CD4-positive, alpha-beta T cell treated with Interleukin-21 for 1 hour (primary cell): ENCODE data around the gene AAK1.
A peak's percentile ranks its signal among the peaks of the same experiment; 100 is the strongest.
"Not testable (repeated sequence)": the region's sequence is repeated elsewhere in the genome, so short reads cannot be mapped to it uniquely, and the experiment has no call there.

Experiments
- DNase-seq: peaks from one replicate; pipeline ENCODE4 v3.0.0-alpha.2; 2020

The AAK1 gene

DNA sequence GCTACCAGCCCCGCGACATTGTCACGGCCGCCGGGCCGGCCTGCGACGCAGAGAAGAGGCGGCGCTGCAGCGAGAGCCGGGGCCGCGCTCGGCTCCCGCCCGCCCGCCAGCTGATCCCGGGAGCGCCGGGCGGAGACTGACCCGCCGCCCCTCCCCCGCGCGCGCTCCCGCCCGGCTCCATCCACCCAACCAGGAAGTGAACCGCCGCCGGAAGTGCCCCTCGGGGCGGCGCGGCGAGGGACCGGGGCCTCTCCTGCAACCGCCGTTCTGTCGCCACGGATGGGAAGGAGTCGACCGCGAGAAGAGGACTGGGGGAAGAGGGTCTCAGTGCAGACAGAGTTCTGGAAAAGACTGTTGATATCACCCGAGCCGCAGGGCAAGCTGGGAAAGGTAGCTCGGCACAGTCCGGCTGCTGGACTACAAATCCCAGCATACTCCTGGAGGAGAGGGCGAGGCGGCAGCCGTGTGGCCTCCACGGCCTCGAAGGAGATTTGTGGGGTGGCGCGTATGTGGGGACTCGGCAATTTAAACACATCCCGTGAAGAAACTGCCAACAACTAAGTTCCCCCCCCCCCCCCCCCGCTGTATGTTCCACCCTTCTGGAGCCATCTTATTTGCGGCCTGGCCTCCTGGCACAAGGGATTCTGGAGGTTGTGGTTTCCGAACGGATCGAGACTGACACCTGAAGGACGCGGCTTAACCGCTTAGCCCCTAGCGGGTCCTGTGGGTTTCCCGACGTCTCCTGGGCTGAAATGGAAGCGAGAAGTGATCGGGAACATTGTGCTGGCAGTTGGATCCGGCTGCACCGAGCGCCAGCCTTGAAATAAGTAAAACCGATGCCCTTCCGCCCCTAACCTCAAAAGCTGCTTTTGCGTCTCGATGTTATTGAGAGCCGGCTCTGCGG lies at the start of gene AAK1:
TSS of gene AAK1 (minus strand) at position 138 of the 904 bp plus-strand sequence. CDS start 699 bp downstream, outside the sequence.
- peak; percentile 85 for DNase-seq

DNA sequence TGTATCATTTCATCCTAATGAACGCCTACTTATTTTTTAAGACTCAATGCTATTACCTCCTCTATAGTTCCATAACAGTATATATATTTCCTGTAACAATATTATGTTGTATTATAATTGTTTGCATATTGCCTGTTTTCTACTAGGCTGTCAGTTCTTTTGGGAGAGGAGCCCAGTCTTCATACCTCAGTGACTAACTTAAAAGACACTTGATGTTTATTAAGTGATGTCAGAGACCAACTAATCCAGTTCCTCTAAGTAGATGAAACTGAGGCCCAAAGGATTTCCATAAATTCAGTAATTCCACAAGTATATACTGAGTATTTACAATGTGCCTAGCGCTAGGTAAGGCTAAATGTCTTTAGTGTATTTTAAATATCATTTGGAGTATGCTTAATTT lies 48.9 kb upstream of the AAK1 start:
- no peak for DNase-seq

DNA sequence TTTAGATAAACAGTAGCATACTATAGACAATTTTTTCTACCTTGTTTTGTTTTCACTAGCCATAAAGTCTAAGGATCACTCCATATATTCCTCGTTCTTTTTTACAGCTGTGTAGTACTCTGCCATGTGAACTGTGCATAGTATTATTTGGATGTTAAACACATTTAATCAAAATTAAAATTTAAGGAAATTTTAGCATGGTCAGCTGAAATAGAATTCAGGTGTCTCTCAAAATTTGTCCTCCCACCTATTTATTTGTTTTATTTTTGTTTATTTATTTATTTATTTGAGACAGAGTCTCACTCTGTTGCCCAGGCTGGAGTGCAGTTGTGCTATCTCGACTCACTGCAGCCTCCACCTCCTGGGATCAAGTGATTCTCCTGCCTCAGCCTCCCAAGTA lies 46.4 kb upstream of the AAK1 start:
- DNase-seq = no peak

- peak; percentile 23 for DNase-seq
These were observed 45.9 kb upstream of the AAK1 start for GRCh38 chr2:69689466-69689865.

GRCh38 chr2:69687971-69688611 lies 44.6 kb upstream of the AAK1 start:
- no peak for DNase-seq

GRCh38 chr2:69686813-69687212 lies 43.3 kb upstream of the AAK1 start:
- DNase-seq = no peak

DNA sequence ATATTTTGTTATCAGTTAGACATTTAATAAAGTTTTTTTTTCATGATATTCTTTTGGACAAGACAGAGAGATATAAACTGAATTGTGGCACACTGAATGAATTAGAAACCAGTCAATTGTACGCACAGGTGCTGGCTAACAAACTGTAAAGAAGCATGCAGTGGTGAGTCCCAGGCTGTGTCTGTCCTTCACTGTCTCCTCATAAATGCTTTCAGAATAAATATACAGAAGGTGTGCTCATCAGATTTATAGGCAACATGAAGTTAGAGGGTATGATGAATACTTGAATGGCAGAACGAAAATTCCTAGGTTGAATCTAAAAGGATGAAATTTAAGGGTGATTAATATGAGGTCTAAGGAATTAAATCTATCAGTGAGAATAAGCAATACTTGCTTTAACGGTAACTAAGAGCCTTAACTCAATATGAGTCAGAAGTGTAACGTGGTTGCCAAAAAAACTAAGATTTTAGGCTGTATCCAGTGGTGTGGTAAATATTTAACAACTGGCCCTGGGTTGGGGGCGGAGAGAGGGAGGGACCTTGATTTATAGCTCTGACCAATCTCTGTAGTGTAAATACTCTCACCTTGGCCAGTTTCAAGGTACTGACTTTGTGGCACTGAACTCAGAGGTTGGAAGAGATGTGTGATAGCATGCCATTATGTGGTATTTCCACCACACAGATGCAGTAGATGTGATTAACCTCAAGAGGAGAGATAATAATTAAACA lies 41.9 kb upstream of the AAK1 start:
- peak; percentile 28 for DNase-seq

DNA sequence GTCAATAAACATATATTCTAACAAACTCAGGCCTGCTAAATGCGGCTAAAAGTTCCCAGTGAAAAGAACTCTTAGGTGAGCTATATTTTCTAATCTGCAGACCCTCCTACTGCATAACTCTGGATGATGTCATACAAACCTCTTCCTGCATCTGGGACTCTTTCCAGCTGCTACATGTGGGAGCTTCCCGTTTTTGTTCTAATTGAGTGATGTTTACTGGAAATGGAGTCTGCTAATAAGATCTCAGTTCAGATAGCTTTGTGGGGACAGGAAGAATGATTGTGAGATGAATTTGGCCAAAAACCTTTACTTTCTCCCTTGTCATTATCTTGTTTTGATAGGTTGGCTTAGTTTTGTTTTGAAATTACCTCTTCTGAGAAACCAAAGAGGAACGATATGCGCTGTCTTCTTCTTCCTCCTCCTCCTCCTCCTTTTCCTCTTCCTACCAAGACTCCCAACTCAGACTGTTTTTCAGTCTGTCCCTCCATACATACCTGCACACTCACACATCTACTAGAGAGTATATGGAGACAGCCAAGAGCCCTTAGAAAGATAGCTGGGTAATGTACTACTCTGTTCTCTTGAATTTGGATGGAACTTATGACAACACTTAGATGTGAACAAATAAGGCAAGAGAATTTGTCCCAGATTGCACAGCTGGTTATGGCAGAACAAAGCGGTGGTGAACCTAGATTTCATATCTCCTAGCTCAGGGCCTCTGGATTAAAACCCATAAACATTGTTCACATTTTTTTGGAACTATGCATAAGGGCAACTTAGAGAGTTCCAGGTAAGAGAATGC lies 39.8 kb upstream of the AAK1 start:
- no peak for DNase-seq

GRCh38 chr2:69682525-69682924 lies 39.0 kb upstream of the AAK1 start:
- no peak for DNase-seq

DNA sequence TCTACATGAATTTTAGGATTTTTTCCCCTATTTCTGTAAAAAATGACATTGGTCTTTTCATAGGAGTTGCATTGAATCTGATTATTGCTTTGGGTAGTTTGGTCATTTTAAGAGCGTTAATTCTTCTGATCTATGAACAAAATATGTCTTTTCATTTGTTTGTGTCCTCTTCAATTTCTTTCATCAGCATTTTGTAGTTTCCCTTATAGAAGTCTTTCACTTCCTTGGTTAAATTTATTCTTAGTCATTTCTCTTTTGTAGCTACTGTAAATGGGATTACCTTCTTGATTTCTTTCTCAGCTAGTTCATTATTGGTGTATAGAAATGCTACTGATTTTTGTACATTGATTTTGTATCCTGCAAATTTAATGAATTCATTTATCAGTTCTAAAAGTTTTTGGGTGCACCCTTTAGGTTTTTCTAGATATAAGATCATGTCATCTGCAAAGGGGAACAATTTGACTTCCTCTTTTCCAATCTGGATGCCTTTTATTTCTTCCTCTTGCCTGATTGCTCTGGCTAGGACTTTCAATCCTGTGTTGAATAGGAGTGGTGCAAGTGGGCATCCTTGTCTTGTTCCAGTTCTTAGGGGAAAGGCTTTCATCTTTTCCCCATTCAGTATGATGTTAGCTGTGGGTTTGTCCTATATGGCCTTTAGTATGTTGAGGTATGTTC lies 36.6 kb upstream of the AAK1 start:
- no peak for DNase-seq

DNA sequence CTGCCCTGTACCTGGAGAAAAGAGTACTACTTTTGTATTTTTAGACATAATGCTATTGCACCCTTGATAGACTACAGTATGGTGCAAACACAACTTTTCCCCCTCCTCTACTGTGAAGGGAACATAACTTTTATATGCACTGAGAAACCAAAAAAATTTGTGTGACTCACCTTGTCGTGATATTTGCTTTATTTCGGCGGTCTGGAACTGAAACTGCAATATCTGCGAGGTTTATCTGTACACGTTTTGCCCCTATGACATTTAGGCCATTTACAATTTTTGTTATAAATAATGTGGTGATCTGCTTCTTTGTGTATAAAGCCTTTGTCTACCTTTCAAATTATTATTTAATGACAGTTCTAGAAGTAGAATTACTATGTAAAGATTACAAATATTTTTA lies 34.4 kb upstream of the AAK1 start:
- no peak for DNase-seq

GRCh38 chr2:69676146-69676545 lies 32.6 kb upstream of the AAK1 start:
- no peak for DNase-seq

DNA sequence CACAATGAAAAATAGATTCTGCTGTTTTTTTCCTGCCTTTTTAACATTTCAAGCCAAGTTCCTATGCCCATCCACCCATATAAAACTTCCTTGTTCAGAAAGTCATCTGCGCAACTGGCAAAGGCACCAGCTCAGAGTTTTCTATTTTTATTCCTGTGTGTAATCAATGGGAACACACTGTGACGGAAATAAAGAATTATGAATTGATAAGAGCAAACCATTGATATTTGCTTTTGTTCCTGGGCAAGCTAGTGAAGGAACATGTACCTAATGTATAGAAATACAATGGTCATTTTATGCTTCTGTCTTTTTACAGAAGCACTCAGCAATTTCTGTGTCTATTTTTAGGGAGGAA lies 30.8 kb upstream of the AAK1 start:
- DNase-seq = no peak

GRCh38 chr2:69673098-69673497 lies 29.6 kb upstream of the AAK1 start:
- not testable (repeated sequence) for DNase-seq

DNA sequence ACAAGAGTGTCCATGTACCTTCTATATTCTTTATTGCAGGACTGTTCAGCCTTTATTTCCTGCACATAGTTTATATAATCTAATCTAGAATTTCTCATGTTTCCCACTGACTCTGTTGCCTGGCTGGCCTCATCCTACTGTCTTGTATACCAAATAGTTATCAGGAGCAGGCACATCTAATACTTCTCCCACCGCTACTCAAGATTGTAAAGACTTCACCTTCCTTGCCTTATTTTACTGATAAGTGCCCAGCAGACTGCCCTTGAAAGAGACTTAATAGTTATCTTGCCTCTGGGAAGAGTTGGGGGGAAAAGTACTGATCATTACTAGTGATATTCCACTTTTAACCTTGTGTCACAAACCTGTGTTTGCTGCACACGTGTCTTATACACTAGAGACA lies 26.1 kb upstream of the AAK1 start:
- DNase-seq = no peak

- DNase-seq = no peak
These were observed 25.1 kb upstream of the AAK1 start for GRCh38 chr2:69668598-69668997.

DNA sequence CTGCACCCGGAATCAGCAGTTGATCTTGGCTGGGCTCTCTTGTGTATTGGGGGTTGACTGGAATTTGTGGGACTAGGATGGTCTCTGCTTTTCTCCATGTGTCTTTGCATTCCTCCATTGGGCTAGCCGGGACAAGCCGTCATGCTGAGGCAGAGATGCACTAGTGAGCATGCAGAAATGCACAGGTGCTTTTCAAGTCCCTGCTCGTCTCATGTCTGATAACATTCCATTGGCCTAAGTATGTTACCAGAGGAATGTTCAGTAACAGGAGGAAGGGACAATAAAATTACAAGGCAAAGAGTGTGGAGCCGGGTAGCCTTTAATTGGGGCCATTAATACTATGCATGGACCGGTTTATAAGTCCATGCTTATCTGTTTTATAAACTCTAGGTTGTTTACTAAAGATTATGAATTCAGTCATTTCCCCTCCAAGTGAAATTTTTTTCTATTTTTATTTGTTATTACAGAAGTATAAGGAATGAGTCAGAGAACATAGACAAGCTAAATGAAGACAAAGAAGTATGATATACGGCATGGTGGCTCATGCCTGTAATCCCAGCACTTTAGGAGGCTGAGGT lies 24.4 kb upstream of the AAK1 start:
- DNase-seq = no peak

GRCh38 chr2:69665152-69665551 lies 21.6 kb upstream of the AAK1 start:
- DNase-seq = no peak

DNA sequence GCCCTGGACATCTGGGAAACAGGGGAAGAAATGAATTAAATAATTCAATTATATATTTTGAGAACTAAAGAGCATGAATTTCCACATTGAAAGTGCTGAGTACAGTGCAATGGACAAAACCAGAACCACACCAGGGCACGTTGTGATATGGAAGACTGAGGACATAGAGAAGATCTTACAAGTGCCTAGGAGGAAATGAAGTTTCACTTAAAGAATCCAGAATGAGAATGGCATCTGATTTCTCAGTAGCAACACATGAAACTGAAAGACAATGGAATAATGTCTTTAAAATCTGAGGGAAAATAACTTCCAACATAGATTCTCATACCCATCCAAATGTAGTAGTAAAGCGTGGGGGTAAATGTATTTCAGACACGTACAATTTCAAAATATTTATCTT lies 20.3 kb upstream of the AAK1 start:
- no peak for DNase-seq

GRCh38 chr2:69662547-69662946 lies 19.0 kb upstream of the AAK1 start:
- not testable (repeated sequence) for DNase-seq

GRCh38 chr2:69660637-69661036 lies 17.1 kb upstream of the AAK1 start:
- DNase-seq = no peak

GRCh38 chr2:69659941-69660483 lies 16.5 kb upstream of the AAK1 start:
- DNase-seq = no peak
